ENCODE data around the gene RPS6KA6. TPM values are rescaled to one million over a fixed set of nuclear protein-coding genes. Genes with fewer than 3 reads are reported as not detected.

RPS6KA6 gene
- total RNA-seq, result 10 to 100 TPM; 11.6 to 16.5 TPM
- long read RNA-seq, partial matches to known transcripts, result 0 of 3 reads
- long read RNA-seq, other reads (novel, unspliced or antisense), result 0 of 3 reads

- intact Hi-C loops (cut with DNase I, micrococcal nuclease), result no loop called here
- DNase-seq (peak; percentile 26 to 46), ATAC-seq (peak; percentile 69)
Observed at GRCh38 chrX:84187533-84188319, at the start of gene RPS6KA6. Gene RPS6KA6 (minus strand): TSS chrX:84188199. CDS start chrX:84187899, 300 bp downstream.

GRCh38 chrX:84224741-84225140, 36.7 kb upstream of the RPS6KA6 start:
- ATAC-seq (no peak), DNase-seq (no peak)
- intact Hi-C loops (cut with DNase I, micrococcal nuclease), result no loop called here

- ATAC-seq, result no peak
- intact Hi-C loops (cut with DNase I, micrococcal nuclease), result no loop called here
Observed at GRCh38 chrX:84223261-84223660, 35.3 kb upstream of the RPS6KA6 start.

GRCh38 chrX:84221181-84221580, 33.2 kb upstream of the RPS6KA6 start:
- DNase-seq, result no peak
- no peak for ATAC-seq
- intact Hi-C loops (cut with DNase I, micrococcal nuclease), result no loop called here

More at GRCh38 chrX:84223261-84223660, 35.3 kb upstream of the RPS6KA6 start:
- DNase-seq, result no peak

GRCh38 chrX:84219551-84219950, 31.6 kb upstream of the RPS6KA6 start:
- ATAC-seq, result no peak
- intact Hi-C loops (cut with DNase I, micrococcal nuclease), result no loop called here
- no peak for DNase-seq

- no peak for ATAC-seq
- DNase-seq, result no peak
- intact Hi-C loops (cut with DNase I, micrococcal nuclease), result no loop called here
Observed at GRCh38 chrX:84218726-84219125, 30.7 kb upstream of the RPS6KA6 start.

- intact Hi-C loops (cut with DNase I, micrococcal nuclease), result no loop called here
- DNase-seq, result no peak
- ATAC-seq, result no peak
Observed at GRCh38 chrX:84216881-84217280, 28.9 kb upstream of the RPS6KA6 start.

- DNase-seq (no peak), ATAC-seq (no peak)
- intact Hi-C loops (cut with DNase I, micrococcal nuclease), result no loop called here
Observed at GRCh38 chrX:84216406-84216805, 28.4 kb upstream of the RPS6KA6 start.

GRCh38 chrX:84205276-84205675, 17.3 kb upstream of the RPS6KA6 start:
- intact Hi-C loops (cut with DNase I, micrococcal nuclease), result no loop called here
- no peak for ATAC-seq
- DNase-seq, result no peak

- ATAC-seq (no peak), DNase-seq (no peak)
- intact Hi-C loops (cut with DNase I, micrococcal nuclease), result no loop called here
Observed at GRCh38 chrX:84199688-84200087, 11.7 kb upstream of the RPS6KA6 start.

- intact Hi-C loops (cut with DNase I, micrococcal nuclease), result no loop called here
- no peak for DNase-seq
- ATAC-seq, result no peak
Observed at GRCh38 chrX:84197550-84197949, 9.6 kb upstream of the RPS6KA6 start.

- intact Hi-C loops (cut with DNase I, micrococcal nuclease), result no loop called here
- ATAC-seq, result no peak
- DNase-seq, result no peak
Observed at GRCh38 chrX:84192006-84192405, 4.0 kb upstream of the RPS6KA6 start.

- ATAC-seq, result no peak
- intact Hi-C loops (cut with DNase I, micrococcal nuclease), result no loop called here
- no peak for DNase-seq
Observed at GRCh38 chrX:84189125-84189524, 1.1 kb upstream of the RPS6KA6 start.

GRCh38 chrX:84188320-84188834, 378 bp upstream of the RPS6KA6 start:
- DNase-seq (peak; percentile 55 to 69), ATAC-seq (peak; percentile 73)
- intact Hi-C loops (cut with DNase I, micrococcal nuclease), result no loop called here

- peak; percentile 56 for ATAC-seq
- intact Hi-C loops (cut with DNase I, micrococcal nuclease), result no loop called here
- peak in 1 of 2 donors; percentile 19 for DNase-seq
Observed at GRCh38 chrX:84186603-84187532, 1.1 kb downstream of the RPS6KA6 start.

GRCh38 chrX:84182516-84182915, 5.5 kb downstream of the RPS6KA6 start:
- ATAC-seq, result peak; percentile 88
- intact Hi-C loops (cut with DNase I, micrococcal nuclease), result no loop called here
- DNase-seq, result peak; percentile 24 to 27

- intact Hi-C loops (cut with DNase I, micrococcal nuclease), result no loop called here
- ATAC-seq (peak; percentile 86), DNase-seq (no peak)
Observed at GRCh38 chrX:84175958-84176357, 12.0 kb downstream of the RPS6KA6 start.

GRCh38 chrX:84175274-84175673, 12.7 kb downstream of the RPS6KA6 start:
- ATAC-seq, result no peak
- DNase-seq, result no peak
- intact Hi-C loops (cut with DNase I, micrococcal nuclease), result no loop called here

- no peak for DNase-seq
- ATAC-seq, result peak; percentile 73
- intact Hi-C loops (cut with DNase I, micrococcal nuclease), result no loop called here
Observed at GRCh38 chrX:84174348-84174747, 13.7 kb downstream of the RPS6KA6 start.

All from left colon (tissue), 2 donors.